ENCODE measurements around the gene PDLIM5. TPM values are rescaled to one million over a fixed set of nuclear protein-coding genes. Genes with fewer than 3 reads are reported as not detected.

Gene PDLIM5
- total and polyA plus RNA-seq, 2 of the 8 experiments (the other 6 are each of a cell fraction or from before 2014, with no cell fraction given) = 37.3 to 62.1 TPM

DNA sequence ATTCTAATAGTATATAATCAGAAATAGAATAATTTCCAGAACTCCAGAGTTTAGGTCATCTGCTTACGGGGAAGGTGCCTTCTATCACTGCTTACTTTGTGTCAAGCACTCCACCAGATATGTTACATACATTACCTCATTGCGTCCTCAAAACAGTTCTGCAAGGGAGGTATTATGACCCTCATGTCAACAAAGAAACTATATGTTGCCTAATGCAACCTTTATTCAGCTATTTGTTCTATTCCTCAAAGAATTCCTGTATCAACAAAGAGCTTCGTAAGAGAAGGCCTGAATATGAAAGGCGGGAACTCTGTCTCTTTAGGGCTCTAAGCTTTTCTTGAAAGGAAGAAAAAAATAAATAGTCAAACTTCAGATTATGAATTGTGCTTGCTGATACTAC lies 114.7 kb downstream of the PDLIM5 start:
- ChIA-PET POLR2A (ENCODE audit: partially characterized antibody) (no interaction called here), CTCF (ENCODE audit: partially characterized antibody) (no interaction called here)
- no peaks in the 10 kb centered on the region for H3K4me1 ChIP-seq (replicated peaks in 1 of 4; ENCODE audit: control insufficient read depth in 3 of 4, insufficient read depth in 4 of 4, low read length in 3 of 4)
- FAIRE-seq (no peak), DNase-seq (ENCODE audit: low read depth in 1 of 2, low spot score in 2 of 2) (no peak)
- H3K14ac ChIP-seq (ENCODE audit: insufficient read length) = no peak overlapping the region
- H2BK5ac ChIP-seq (ENCODE audit: low read depth, low read length) = no peak overlapping the region
- no peak overlapping the region for H2BK20ac ChIP-seq (ENCODE audit: low read length)
- H4K91ac ChIP-seq (replicated peaks; ENCODE audit: insufficient read length, low read length) = no peak overlapping the region
- H3K4me2 ChIP-seq (ENCODE audit: insufficient read depth in 1 of 2, low read depth in 2 of 2, low read length in 2 of 2) = no peak overlapping the region
- 72% methylated on average over 4 of the region's 4 CpGs; no CpG with 5 or more reads in 1 of the 2 experiments for WGBS, 2 experiments (ENCODE audit: extremely low coverage in 1 of 2, insufficient coverage in 1 of 2, insufficient read length in 1 of 2, insufficient replicate concordance in 2 of 2, low coverage in 1 of 2, low lambda C conversion rate in 2 of 2, missing lambda C conversion rate in 1 of 2)
- no peaks in the 10 kb centered on the region for H3K79me1 ChIP-seq (ENCODE audit: low read depth, low read length)
- no peaks in the 10 kb centered on the region for H4K20me1 ChIP-seq (replicated peaks in 1 of 2; ENCODE audit: control insufficient read depth in 1 of 2, insufficient read depth in 2 of 2, low read length in 2 of 2)
- no peak overlapping the region for H4K5ac ChIP-seq (ENCODE audit: insufficient read length, low read depth, low read length)
- peaks cover 0 to 6% of the 10 kb centered on the region in 2 experiments; a peak in 1 of 4 replicates for H3K79me2 ChIP-seq (ENCODE audit: control insufficient read depth in 1 of 2, insufficient read depth in 2 of 2, low read length in 2 of 2)
- H3K27ac ChIP-seq (ENCODE audit: low read depth, low read length) = no peak overlapping the region
- H3K4me3 ChIP-seq (ENCODE audit: extremely low read depth in 1 of 4, insufficient read depth in 2 of 4, low read depth in 3 of 4, low read length in 4 of 4) = no peak overlapping the region
- H3K36me3 ChIP-seq (ENCODE audit: control insufficient read depth in 2 of 4, insufficient read depth in 4 of 4, low read length in 3 of 4) = no peaks in the 10 kb centered on the region
- H2AFZ ChIP-seq (ENCODE audit: low read length) = no peak overlapping the region
- no peak overlapping the region for H2BK120ac ChIP-seq (replicated peaks; ENCODE audit: low read depth, low read length)
- H3K56ac ChIP-seq (replicated peaks; ENCODE audit: insufficient read length, low read depth, low read length) = no peak overlapping the region
- no peak overlapping the region for H3K23ac ChIP-seq (ENCODE audit: insufficient read length)
- H3K9me3 ChIP-seq (ENCODE audit: insufficient read depth in 2 of 2, low read depth in 1 of 2, low read length in 1 of 2) = no peaks in the 10 kb centered on the region; a peak in 1 of 4 replicates
- H3K9ac ChIP-seq (replicated peaks in 1 of 4; ENCODE audit: extremely low read depth in 1 of 4, low read depth in 3 of 4, low read length in 3 of 4) = no peak overlapping the region
- H2BK12ac ChIP-seq (ENCODE audit: low read depth, low read length) = no peak overlapping the region
- H3K4ac ChIP-seq (replicated peaks; ENCODE audit: insufficient read length, low read depth, low read length) = no peak overlapping the region
- H3K18ac ChIP-seq (ENCODE audit: extremely low read depth, low read length) = no peak overlapping the region
- H3K27me3 ChIP-seq (replicated peaks in 1 of 4; ENCODE audit: control insufficient read depth in 3 of 4, extremely low read depth in 1 of 4, insufficient read depth in 3 of 4, low read length in 3 of 4) = no peaks in the 10 kb centered on the region
- no peaks in the 10 kb centered on the region for H3K23me2 ChIP-seq (ENCODE audit: low read depth, low read length)
- H4K8ac ChIP-seq (ENCODE audit: extremely low read depth, insufficient read depth, low read length) = no peak overlapping the region
- no peak overlapping the region for H2BK15ac ChIP-seq (ENCODE audit: low read length)
- H2AK5ac ChIP-seq (ENCODE audit: low read depth, low read length) = no peak overlapping the region
- TF ChIP-seq SRF (IDR thresholded peaks at IDR 0.05; ENCODE audit: low read depth, low read length) (no peak), CTCF (IDR thresholded peaks at IDR 0.05; ENCODE audit: control extremely low read depth in 1 of 3, insufficient read depth in 1 of 3, low read depth in 1 of 3, low read length in 3 of 3) (no peak), RBBP5 (IDR thresholded peaks at IDR 0.05; ENCODE audit: borderline replicate concordance, low read depth, low read length) (no peak)

Measured in H1 (cell line).